WI38 (cell line): ENCODE data around the gene CFAP70.

ENCODE experiments used
- H3K4me3 ChIP-seq: 2 replicates; pipeline ENCODE4 v1.5.1; 2011; ENCODE audit warnings: low read depth, mild to moderate bottlenecking, control low read depth, low read length
- TF ChIP-seq, protein P1 (sequence below): IDR thresholded peaks from 2 replicates; pipeline ENCODE4 v1.5.1; 2012; ENCODE audit warnings: low read depth, mild to moderate bottlenecking, control low read depth, low read length

The CFAP70 gene

DNA sequence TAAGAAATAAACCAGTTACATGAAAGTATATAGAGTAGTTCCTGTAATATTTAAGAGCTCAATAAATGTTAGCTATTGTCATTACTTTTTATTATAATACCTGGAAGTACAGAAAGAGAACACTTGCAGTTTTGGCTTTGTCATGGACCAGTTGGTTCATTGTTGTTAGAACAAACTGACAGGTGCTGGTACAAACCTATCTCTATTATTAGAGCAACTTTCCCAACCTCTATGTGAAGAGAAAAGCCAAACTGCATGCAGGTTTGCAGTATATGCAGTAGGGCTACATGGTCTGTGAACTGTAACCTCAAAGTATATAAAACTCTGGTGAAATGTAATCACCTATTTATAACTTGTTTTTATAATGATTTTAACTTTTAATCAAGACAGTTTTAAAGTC, 132.0 kb downstream of the CFAP70 start:
- TF ChIP-seq, protein P1, sequence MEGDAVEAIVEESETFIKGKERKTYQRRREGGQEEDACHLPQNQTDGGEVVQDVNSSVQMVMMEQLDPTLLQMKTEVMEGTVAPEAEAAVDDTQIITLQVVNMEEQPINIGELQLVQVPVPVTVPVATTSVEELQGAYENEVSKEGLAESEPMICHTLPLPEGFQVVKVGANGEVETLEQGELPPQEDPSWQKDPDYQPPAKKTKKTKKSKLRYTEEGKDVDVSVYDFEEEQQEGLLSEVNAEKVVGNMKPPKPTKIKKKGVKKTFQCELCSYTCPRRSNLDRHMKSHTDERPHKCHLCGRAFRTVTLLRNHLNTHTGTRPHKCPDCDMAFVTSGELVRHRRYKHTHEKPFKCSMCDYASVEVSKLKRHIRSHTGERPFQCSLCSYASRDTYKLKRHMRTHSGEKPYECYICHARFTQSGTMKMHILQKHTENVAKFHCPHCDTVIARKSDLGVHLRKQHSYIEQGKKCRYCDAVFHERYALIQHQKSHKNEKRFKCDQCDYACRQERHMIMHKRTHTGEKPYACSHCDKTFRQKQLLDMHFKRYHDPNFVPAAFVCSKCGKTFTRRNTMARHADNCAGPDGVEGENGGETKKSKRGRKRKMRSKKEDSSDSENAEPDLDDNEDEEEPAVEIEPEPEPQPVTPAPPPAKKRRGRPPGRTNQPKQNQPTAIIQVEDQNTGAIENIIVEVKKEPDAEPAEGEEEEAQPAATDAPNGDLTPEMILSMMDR: no peak
- no peak overlapping the region for H3K4me3 ChIP-seq

DNA sequence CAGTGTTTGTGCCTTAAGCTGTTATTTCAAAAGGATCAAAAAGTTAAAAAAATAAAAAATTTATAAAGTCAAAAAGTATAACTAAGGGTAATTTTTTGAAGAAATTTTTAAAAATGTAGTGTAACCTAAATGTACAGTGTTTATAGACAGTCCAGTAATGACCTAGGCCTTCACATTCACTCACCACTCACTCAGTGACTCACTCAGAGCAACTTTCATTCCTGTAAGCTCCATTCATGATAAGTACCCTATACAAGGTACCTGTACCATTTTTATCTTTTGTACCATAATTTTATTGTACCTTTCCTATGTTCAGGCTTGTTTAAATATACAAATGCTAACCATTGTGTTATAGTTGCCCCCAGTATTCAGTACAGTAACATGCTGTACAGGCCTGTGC, 133.1 kb downstream of the CFAP70 start:
- H3K4me3 ChIP-seq: no peak overlapping the region
- TF ChIP-seq, protein P1: no peak

DNA sequence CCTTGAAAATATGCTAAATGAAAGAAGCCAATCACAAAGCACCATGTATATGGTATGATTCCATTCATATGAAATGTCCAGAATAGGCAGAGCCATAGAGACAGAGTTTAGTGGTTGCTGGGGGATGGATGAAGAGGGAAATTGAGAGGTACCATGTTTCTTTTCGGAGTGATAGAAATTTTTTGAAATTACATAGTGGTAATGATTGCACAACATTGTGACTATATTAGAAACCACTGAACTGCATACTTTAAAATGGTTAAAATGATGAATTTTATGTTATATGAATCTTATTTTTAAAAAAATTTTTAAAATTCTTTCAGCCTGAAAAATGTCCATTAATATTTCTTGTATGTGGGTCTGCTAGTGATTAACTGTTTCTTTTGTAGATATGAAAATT, 137.7 kb downstream of the CFAP70 start:
- no peak overlapping the region for H3K4me3 ChIP-seq
- TF ChIP-seq, protein P1: no peak

DNA sequence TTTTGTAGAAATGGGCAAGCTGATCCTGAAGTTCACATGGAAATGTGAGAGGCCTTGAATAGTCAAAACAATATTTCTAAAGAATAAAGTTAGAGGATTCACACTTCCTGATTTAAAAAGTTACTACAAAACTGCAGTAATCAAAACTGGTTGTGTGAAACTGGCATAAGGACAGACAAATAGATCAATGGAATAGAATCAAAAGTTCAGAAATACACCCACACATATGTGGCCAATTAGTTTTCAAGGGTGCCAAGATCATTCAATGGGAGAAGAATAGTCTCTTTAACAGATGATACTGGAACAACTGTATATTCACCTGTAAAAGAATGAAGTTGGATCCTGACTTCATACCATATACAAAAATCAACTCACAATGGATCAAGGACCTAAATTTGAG, 139.3 kb downstream of the CFAP70 start:
- TF ChIP-seq, protein P1: no peak
- H3K4me3 ChIP-seq: no peak overlapping the region

DNA sequence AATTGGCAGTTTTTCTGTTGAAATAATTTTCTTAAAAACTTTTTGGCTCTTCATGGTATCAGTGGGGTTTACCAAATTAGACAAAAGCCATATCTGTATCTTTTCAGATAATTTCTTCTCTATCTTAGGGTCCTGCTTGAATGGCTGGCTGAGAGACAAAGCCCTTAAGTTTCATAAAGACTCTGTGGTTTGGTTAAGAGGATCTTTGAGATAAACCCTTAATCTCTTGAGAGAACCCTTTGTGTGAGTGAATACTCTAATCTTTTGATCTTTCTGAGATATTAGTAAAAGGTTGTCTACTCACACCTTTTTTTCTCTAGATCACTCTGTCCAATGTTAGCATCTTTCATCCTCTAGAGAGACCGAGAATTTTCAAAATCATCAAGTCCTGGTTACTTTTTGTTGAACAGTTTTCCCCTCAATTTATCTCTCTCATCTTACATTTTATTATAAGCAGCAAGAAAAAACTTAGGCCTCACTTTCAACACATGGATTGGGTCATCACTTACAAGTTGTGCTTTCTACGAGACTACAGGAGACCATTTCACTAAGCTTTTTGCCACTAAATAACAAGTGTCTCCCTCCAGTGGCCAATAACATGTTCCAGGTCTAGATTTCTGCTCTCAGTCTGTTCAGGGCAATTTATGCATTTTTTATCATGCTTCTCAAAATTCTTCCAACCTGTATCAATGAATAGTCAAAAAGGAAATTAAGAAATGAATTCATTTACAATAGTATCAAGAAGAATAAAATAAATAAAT, 140.1 kb downstream of the CFAP70 start:
- H3K4me3 ChIP-seq: no peak overlapping the region
- TF ChIP-seq, protein P1: no peak; the same call in 1 of the 2 replicates

DNA sequence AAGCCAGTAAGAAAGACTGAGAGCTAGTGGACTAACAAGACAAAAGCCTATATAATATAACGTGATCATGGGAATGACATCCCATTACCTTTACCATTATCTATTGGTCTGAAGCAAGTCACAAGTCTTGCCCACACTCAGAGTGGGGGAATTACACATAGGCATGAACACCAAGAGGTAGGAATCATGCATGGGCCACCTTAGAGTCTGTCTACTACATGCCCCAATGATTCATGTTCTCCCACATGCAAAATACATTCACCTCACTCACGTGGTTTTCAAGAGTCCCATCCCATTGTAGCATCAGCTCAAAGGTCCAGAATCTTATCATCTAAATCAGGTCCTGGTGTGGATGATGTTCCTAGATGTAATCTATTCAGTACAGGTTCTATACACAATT, 141.0 kb downstream of the CFAP70 start:
- TF ChIP-seq, protein P1: no peak
- H3K4me3 ChIP-seq: no peak overlapping the region

DNA sequence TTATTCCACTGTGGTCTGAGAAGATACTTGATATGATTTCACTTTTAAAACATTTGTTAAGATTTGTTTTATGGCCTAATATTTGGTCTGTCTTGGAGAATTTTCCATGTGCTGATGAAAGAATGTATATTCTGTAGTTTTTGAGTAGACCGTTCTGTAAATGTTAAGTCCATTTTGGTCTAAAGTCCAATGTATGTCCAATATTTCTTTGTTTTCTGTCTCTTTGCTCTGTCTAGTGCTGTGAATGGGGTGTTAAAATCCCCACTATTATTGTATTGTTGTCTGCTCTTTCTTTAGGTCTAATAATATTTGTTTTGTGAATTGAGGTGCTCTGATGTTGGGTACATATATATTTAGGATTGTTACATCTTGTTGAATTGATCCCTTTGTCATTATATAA, 142.9 kb downstream of the CFAP70 start:
- TF ChIP-seq, protein P1: no peak
- H3K4me3 ChIP-seq: no peak overlapping the region
